ENCODE measurements around the gene ATP11C. TPM values are rescaled to one million over a fixed set of nuclear protein-coding genes. Genes with fewer than 3 reads are reported as not detected.

The ATP11C gene
- total and polyA plus RNA-seq, 10 of the 15 experiments (the other 5 are each of a cell fraction or from before 2014, with no cell fraction given), result 16.2 to 44.0 (median 24.8) TPM

DNA sequence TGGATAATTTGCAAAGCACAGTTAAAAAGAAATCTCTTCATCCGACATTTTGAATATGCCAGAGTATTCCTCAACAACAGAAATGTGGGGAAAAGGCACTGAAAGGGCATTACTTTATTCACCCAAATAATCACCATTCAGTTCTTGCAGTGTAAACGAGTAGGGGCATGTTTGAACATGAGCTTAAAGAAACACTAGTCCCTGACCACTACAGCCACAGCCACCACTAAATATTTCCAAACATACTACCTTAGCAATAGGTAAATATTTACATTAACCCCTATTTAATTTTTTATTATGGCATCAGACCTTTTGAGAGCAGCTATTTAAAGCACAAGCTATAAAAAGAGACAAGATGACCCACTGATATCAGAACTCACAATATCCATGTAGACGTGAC, 252.5 kb downstream of the ATP11C start (continued):
- TF ChIP-seq JUND (IDR thresholded peaks at IDR 0.05; ENCODE audit: low read depth, low read length) (no peak), ZNF384 (IDR thresholded peaks at IDR 0.05; ENCODE audit: borderline replicate concordance, low read depth, low read length) (no peak), CHD1 (IDR thresholded peaks at IDR 0.05; ENCODE audit: low read depth, low read length) (no peak), TARDBP (IDR thresholded peaks at IDR 0.05; ENCODE audit: borderline replicate concordance) (no peak), LARP7 (IDR thresholded peaks at IDR 0.05) (no peak)
- TF ChIP-seq, protein P1, sequence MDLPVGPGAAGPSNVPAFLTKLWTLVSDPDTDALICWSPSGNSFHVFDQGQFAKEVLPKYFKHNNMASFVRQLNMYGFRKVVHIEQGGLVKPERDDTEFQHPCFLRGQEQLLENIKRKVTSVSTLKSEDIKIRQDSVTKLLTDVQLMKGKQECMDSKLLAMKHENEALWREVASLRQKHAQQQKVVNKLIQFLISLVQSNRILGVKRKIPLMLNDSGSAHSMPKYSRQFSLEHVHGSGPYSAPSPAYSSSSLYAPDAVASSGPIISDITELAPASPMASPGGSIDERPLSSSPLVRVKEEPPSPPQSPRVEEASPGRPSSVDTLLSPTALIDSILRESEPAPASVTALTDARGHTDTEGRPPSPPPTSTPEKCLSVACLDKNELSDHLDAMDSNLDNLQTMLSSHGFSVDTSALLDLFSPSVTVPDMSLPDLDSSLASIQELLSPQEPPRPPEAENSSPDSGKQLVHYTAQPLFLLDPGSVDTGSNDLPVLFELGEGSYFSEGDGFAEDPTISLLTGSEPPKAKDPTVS (IDR thresholded peaks at IDR 0.05; ENCODE audit: low read depth, low read length), result no peak
- TF ChIP-seq, protein P2, sequence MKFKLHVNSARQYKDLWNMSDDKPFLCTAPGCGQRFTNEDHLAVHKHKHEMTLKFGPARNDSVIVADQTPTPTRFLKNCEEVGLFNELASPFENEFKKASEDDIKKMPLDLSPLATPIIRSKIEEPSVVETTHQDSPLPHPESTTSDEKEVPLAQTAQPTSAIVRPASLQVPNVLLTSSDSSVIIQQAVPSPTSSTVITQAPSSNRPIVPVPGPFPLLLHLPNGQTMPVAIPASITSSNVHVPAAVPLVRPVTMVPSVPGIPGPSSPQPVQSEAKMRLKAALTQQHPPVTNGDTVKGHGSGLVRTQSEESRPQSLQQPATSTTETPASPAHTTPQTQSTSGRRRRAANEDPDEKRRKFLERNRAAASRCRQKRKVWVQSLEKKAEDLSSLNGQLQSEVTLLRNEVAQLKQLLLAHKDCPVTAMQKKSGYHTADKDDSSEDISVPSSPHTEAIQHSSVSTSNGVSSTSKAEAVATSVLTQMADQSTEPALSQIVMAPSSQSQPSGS (IDR thresholded peaks at IDR 0.05; ENCODE audit: low read length), result no peak
- TF ChIP-seq, protein P3, sequence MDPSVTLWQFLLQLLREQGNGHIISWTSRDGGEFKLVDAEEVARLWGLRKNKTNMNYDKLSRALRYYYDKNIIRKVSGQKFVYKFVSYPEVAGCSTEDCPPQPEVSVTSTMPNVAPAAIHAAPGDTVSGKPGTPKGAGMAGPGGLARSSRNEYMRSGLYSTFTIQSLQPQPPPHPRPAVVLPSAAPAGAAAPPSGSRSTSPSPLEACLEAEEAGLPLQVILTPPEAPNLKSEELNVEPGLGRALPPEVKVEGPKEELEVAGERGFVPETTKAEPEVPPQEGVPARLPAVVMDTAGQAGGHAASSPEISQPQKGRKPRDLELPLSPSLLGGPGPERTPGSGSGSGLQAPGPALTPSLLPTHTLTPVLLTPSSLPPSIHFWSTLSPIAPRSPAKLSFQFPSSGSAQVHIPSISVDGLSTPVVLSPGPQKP (IDR thresholded peaks at IDR 0.05; ENCODE audit: low read depth, low read length), result no peak

MicroRNA genes within 50 kb of the gene (microRNA counts, 767-probe panel; counts per million panel counts)
- 1,936 counts per million, percentile 74 among the panel's probes with 10 or more counts for microRNA hsa-miR-505-3p

Small RNA genes within 50 kb of the gene (microRNA-seq; reads per million reads assigned to microRNA genes)
- 304 reads per million, percentile 82 among the genes with 10 or more reads in this experiment for gene MIR505

Small RNA genes within 50 kb of the gene (small RNA-seq; reads per million reads assigned to genes)
- gene MIR505 (27.9 reads per million, percentile 98 among the genes with 10 or more reads in this experiment), gene RF00425 (not detected), gene RF01210 (not detected), gene RNU6ATAC23P (not detected)

Other genes starting within 250 kb of the ATP11C start
- gene MCF2, start 224.9 kb downstream of the ATP11C start, total RNA-seq (2014; rRNA removed), result 0.51 and 0.82 TPM in 2 replicates
- gene MCF2, start 224.9 kb downstream of the ATP11C start, total RNA-seq (2014; rRNA removed; fragmentation: Illumina TruSeq; extraction: Trizol), result 0.49 and 0.97 TPM in 2 replicates
- gene MCF2, start 224.9 kb downstream of the ATP11C start, total RNA-seq (2021), result 0.36 and 0.45 TPM in 2 replicates
- 3.3 and 6.0 TPM in 2 replicates for gene MCF2, start 224.9 kb downstream of the ATP11C start, polyA plus RNA-seq (2011; rRNA removed)
- gene MCF2, start 224.9 kb downstream of the ATP11C start, polyA plus RNA-seq (2014; fragmentation: Illumina TruSeq; extraction: Trizol), result 0.66 and 0.76 TPM in 2 replicates
- gene MCF2, start 224.9 kb downstream of the ATP11C start, polyA plus RNA-seq (2014; fragmentation: Nextera tagmentation; extraction: Ambion mirVana), result under 1 TPM; 0.24 to 0.31 TPM
- gene MCF2, start 224.9 kb downstream of the ATP11C start, polyA plus RNA-seq (2014; rRNA removed), result 0.49 and 0.75 TPM in 2 replicates
- gene MCF2, start 224.9 kb downstream of the ATP11C start, polyA plus RNA-seq (2016; fragmentation: Nextera tagmentation; extraction: Ambion mirVana), result under 1 TPM; 0.07 to 0.08 TPM
- gene CXorf66, start 32.5 kb upstream of the ATP11C start, total RNA-seq (2014; rRNA removed), result not detected in 2 replicates
- not detected in 2 replicates for gene CXorf66, start 32.5 kb upstream of the ATP11C start, total RNA-seq (2014; rRNA removed; fragmentation: Illumina TruSeq; extraction: Trizol)
- not detected in 2 replicates for gene CXorf66, start 32.5 kb upstream of the ATP11C start, total RNA-seq (2021)
- not detected in 2 replicates for gene CXorf66, start 32.5 kb upstream of the ATP11C start, polyA plus RNA-seq (2011; rRNA removed)
- not detected in 2 replicates for gene CXorf66, start 32.5 kb upstream of the ATP11C start, polyA plus RNA-seq (2014; fragmentation: Illumina TruSeq; extraction: Trizol)
- not detected for gene CXorf66, start 32.5 kb upstream of the ATP11C start, polyA plus RNA-seq (2014; fragmentation: Nextera tagmentation; extraction: Ambion mirVana)
- not detected in 2 replicates for gene CXorf66, start 32.5 kb upstream of the ATP11C start, polyA plus RNA-seq (2014; rRNA removed)
- not detected for gene CXorf66, start 32.5 kb upstream of the ATP11C start, polyA plus RNA-seq (2016; fragmentation: Nextera tagmentation; extraction: Ambion mirVana)